Type B pancreatic cell (in vitro differentiated cells): ENCODE results near the gene ZMIZ1. TPM values are rescaled to one million over a fixed set of nuclear protein-coding genes. Genes with fewer than 3 reads are reported as not detected.

Source experiments
- DNase-seq: peaks from one replicate; pipeline ENCODE4 v3.0.0; 2021; ENCODE audit warnings: mixed read lengths; ENCODE audit not compliant: unreplicated experiment; ENCODE audit errors: extremely low spot score
- H3K27ac Mint-ChIP-seq: 2 replicates; pipeline ENCODE4 v1.8.0; 2021; ENCODE audit warnings: mild to moderate bottlenecking, mixed read lengths
- H3K27me3 Mint-ChIP-seq: 2 replicates; pipeline ENCODE4 v1.8.0; 2021; ENCODE audit warnings: mixed read lengths
- H3K36me3 Mint-ChIP-seq: 2 replicates; pipeline ENCODE4 v1.8.0; 2021; ENCODE audit warnings: mixed read lengths
- H3K4me1 Mint-ChIP-seq: one replicate; pipeline ENCODE4 v1.8.0; 2021; ENCODE audit warnings: mixed read lengths; ENCODE audit not compliant: unreplicated experiment
- H3K4me3 Mint-ChIP-seq: 2 replicates; pipeline ENCODE4 v1.8.0; 2021; ENCODE audit warnings: mild to moderate bottlenecking, mixed read lengths
- H3K9me3 Mint-ChIP-seq: 2 replicates; pipeline ENCODE4 v1.8.0; 2021; ENCODE audit warnings: mixed read lengths
- total RNA-seq: library from RNA; stranded (reverse); gene quantifications from 2 replicates; pipeline ENCODE4 v1.2.1, GENCODE V29; 2021; ENCODE audit warnings: low replicate concordance
- TF ChIP-seq, protein P1 (sequence below): fragments of 200-600 bp; sonication (generic); conservative IDR thresholded peaks from 2 replicates; pipeline ENCODE4 v1.5.0; 2021; ENCODE audit warnings: antibody characterized with exemption, mild to moderate bottlenecking

The ZMIZ1 gene
- total RNA-seq, 1 donor from 2014 or later = 102 TPM

DNA sequence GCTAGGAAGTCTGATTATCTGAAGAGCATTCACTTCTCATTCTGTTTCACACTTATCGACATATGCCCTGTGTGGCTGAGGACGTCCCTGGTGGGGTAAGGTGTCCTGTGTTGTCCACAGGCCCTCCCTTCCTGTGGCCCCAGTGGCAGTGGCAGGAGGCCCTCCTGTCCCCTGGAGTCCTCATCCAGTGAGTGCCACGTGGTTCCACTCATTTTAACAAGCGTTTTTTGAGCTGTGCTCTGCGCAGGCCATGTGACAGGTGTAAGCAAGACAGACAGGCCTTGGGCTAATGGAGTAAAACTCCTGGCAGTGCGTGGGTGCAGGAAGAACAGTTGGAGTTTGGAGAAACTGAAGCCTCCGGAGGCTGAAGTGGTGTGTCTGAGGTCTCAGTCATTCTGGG, 239.2 kb downstream of the ZMIZ1 start:
- no peaks in the 10 kb centered on the region for H3K9me3 Mint-ChIP-seq
- no peak overlapping the region for H3K27ac Mint-ChIP-seq
- no peaks in the 10 kb centered on the region for H3K4me1 Mint-ChIP-seq
- no peak for DNase-seq
- TF ChIP-seq, protein P1, sequence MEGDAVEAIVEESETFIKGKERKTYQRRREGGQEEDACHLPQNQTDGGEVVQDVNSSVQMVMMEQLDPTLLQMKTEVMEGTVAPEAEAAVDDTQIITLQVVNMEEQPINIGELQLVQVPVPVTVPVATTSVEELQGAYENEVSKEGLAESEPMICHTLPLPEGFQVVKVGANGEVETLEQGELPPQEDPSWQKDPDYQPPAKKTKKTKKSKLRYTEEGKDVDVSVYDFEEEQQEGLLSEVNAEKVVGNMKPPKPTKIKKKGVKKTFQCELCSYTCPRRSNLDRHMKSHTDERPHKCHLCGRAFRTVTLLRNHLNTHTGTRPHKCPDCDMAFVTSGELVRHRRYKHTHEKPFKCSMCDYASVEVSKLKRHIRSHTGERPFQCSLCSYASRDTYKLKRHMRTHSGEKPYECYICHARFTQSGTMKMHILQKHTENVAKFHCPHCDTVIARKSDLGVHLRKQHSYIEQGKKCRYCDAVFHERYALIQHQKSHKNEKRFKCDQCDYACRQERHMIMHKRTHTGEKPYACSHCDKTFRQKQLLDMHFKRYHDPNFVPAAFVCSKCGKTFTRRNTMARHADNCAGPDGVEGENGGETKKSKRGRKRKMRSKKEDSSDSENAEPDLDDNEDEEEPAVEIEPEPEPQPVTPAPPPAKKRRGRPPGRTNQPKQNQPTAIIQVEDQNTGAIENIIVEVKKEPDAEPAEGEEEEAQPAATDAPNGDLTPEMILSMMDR = no peak
- no peak overlapping the region for H3K4me3 Mint-ChIP-seq
- H3K27me3 Mint-ChIP-seq = no peaks in the 10 kb centered on the region
- peaks cover 10% of the 10 kb centered on the region for H3K36me3 Mint-ChIP-seq

DNA sequence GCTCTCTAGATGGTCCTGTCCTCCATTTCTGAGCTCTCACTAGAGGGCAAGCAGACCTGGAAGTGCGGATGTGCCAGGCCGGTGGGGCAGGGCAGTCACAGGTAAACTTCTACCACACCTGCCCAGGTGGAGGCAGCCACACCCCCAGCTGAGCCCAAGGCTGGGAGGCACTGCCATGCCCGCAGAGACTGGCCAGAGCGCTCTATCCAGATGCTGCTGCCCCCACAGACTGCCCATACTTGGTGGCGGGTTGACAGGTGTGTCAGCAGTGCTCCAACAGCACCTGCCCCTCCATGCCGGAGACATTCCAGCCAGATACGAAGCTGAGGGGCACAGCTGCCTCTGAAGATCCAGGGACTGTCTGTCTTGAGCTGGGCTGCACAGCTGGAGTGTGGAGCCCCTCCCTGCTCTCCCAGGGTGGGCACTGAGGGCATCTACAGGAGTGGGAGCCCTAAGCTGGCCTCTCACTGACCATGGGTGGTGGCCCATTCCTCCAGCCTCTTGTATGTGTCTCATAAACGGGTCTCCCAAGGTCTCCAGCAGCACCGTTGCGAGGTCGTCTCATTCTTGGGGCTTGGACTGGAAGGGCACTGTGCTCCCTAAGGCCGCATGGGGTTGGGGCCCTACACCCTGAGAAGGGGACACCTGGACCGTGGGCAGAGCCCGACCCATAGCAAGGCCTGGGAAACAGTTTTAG, 240.4 kb downstream of the ZMIZ1 start:
- TF ChIP-seq, protein P1 = no peak
- no peaks in the 10 kb centered on the region for H3K27me3 Mint-ChIP-seq
- no peak for DNase-seq
- no peaks in the 10 kb centered on the region for H3K9me3 Mint-ChIP-seq
- H3K4me3 Mint-ChIP-seq = no peak overlapping the region
- H3K36me3 Mint-ChIP-seq = peaks cover 10% of the 10 kb centered on the region
- H3K4me1 Mint-ChIP-seq = no peaks in the 10 kb centered on the region
- no peak overlapping the region for H3K27ac Mint-ChIP-seq

DNA sequence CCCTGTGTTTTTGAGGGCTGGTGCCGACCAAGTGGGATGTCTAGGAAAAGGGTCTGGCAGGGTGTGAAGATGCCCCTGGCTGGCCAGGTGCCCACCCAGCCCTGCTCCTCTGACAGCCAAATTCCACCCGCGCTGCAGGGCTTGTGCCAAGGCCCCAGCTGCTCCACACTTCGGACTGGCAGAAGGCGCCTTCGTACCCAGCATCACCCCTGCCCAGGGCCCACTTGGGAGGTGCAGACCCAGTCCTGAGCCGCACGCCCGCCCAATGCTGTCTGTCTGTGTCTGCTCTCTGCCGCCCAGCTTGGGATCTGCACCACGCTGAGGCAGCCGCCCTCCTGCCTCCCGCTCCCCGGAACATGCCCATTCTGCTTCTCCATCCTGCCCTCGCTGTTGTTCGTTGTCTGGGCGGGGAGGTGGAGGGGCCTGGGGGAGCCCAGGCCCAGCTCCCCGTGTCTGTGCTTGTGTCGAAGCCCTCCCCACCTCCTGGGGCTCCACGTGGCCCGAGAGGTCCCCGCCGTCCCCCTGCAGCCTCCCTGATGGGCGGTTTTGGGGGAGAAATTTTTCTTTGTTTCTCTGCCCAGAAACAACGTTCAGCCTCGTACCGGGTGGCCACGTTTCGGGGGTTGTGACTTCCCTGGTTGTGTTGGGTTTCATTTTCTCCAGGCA, 241.6 kb downstream of the ZMIZ1 start:
- no peak for DNase-seq
- TF ChIP-seq, protein P1 = no peak
- Mint-ChIP-seq H3K4me3 (no peak overlapping the region), H3K9me3 (no peaks in the 10 kb centered on the region), H3K27me3 (no peaks in the 10 kb centered on the region), H3K36me3 (peaks cover 10% of the 10 kb centered on the region), H3K4me1 (no peaks in the 10 kb centered on the region), H3K27ac (no peak overlapping the region)

DNA sequence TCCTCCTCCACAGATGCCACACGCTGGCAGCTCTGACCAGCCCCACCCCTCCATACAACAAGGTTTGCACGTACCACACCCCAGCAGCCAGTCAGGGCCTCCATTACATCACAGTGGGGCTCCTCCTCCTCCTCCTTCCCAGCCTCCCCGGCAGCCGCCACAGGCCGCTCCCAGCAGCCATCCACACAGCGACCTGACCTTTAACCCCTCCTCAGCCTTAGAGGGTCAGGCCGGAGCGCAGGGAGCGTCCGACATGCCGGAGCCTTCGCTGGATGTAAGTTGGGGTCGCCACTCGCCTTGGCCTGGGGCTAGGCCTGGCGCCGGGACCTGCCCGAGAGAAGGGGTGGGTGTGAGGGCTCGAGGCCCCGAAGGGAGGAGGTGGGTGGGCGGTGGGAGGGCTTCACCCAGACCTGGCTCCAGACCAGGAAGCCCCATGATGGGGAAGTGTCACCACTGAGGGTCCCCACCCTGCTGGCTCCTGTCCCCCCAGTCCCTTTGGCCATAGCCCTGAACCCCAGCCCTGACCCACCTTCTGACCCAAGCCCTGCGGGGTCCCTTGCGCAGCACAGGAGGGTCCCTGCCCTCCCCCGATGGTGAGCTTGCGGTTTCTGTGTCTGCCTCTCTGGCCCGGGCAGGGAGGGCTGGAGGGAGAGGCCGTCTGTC, 242.3 kb downstream of the ZMIZ1 start:
- no peak for DNase-seq
- Mint-ChIP-seq H3K4me1 (peaks cover 6% of the 10 kb centered on the region), H3K36me3 (peaks cover 10% of the 10 kb centered on the region), H3K9me3 (no peaks in the 10 kb centered on the region), H3K27ac (no peak overlapping the region), H3K27me3 (no peaks in the 10 kb centered on the region), H3K4me3 (no peak overlapping the region)
- TF ChIP-seq, protein P1 = no peak

DNA sequence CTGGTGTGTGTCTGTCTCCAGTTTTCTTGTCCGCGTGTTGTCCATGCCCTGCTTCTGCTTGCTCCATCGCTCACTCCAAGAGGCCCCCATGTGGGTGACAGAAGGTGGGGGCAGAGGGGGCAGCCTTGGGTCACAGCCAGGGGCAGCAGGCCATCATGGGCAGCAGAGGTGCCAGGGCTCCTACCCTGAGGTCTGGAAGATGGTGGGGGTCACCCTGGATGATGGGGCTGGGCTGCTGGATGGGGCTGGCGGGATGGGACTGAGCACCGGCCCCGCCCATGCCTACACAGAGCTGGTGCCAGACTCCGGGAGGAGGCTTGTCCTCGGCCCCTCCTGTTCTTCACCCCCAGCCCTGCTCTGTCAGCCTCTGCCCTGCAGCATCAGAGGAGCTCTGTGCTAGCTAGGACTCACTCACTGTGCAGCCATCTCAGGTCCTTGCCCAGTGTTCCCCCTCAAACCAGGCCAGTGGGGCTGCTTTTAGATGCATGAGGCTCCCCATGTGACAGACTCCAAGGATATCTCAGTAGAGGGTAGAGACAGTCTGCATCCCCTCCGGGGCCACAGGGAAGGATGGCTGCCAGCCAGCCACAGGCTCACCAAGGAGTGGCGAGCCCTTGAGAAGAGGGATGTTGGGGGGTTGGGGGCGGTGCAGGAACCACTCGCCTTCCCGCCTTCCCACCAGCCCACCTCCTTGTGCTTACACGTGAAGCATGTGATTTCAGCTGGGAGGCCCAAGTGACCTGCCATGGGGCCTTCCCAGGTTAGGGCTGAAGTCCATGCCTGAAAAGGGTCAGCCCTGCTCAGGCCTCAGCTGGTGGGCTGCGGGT, 243.0 kb downstream of the ZMIZ1 start:
- Mint-ChIP-seq H3K27ac (no peak overlapping the region), H3K9me3 (no peaks in the 10 kb centered on the region), H3K4me1 (peaks cover 7% of the 10 kb centered on the region), H3K36me3 (peaks cover 10% of the 10 kb centered on the region), H3K27me3 (no peaks in the 10 kb centered on the region), H3K4me3 (no peak overlapping the region)
- no peak for DNase-seq
- TF ChIP-seq, protein P1 = no peak
